K562 (cell line): Measurements from ENCODE around the gene WNT8A. TPM values are rescaled to one million over a fixed set of nuclear protein-coding genes. Genes with fewer than 3 reads are reported as not detected.
A peak's percentile ranks its signal among the peaks of the same experiment; 100 is the strongest.

Experiments used
- ATAC-seq: fragments of 200-7000 bp; cut with Tn5 transposase; 3 replicates; pipeline ENCODE4 v1.9.1; 2020; ENCODE audit warnings: moderate library complexity
- BruUV-seq: library from RNA; stranded (reverse); fragments of 400-500 nt; replicated peaks from 2 replicates; lab custom pipeline; 2021; lab: Mats Ljungman, UMichigan
- CTCF ChIA-PET: fragments of 300-600 bp; formaldehyde crosslinking; extraction: SDS; loops from one replicate; lab custom pipeline; 2021; ENCODE audit warnings: low intra/inter-chr PET ratio; lab: Yijun Ruan, JAX
- POLR2A ChIA-PET: fragments of 300-600, 350-650 bp; sonication (Branson Sonifier 250); formaldehyde crosslinking; extraction: SDS; loops from one replicate; lab custom pipeline; 2021; ENCODE audit warnings: antibody characterized with exemption, inconsistent platforms; lab: Yijun Ruan, JAX
- DNase-seq, 4 experiments: peaks; one replicate each; pipeline versions ENCODE4 v3.0.0 to v3.0.0-alpha.2; 2011 to 2018; ENCODE audit warnings: low spot score in 3 of 4, mixed read lengths in 3 of 4; ENCODE audit errors: extremely low read depth in 1 of 4
- FAIRE-seq: peaks from 2 replicates; lab custom pipeline; 2011; peaks lifted over from hg19 to GRCh38; lab: Jason Lieb, UNC
- H2AFZ ChIP-seq: 2 replicates; pipeline ENCODE4 v1.6.0; 2011; ENCODE audit warnings: low read depth, low read length, control low read depth, inconsistent platforms
- H3K27ac ChIP-seq: fragments of 200-600 bp; 3 replicates; pipeline ENCODE4 v1.8.0; 2011; ENCODE audit warnings: low read depth, mild to moderate bottlenecking, control low read depth, inconsistent platforms, low read length, moderate library complexity, mixed read lengths; ENCODE audit errors: extremely low read depth
- H3K27me3 ChIP-seq, 2 experiments: fragments of 300-600 bp in 1 of 2; 2 replicates in 1 of 2; 3 replicates in 1 of 2; pipeline versions ENCODE4 v1.6.0 to v1.8.0; 2011; ENCODE audit warnings: inconsistent platforms in 2 of 2, low read length in 2 of 2, mild to moderate bottlenecking in 1 of 2, mixed read lengths in 1 of 2, moderate library complexity in 1 of 2; ENCODE audit not compliant: control insufficient read depth in 2 of 2, insufficient read depth in 2 of 2
- H3K36me3 ChIP-seq: fragments of 300-600 bp; 3 replicates; pipeline ENCODE4 v1.8.0; 2011; ENCODE audit warnings: mild to moderate bottlenecking, low read length, inconsistent platforms; ENCODE audit not compliant: control insufficient read depth, insufficient read depth
- H3K4me1 ChIP-seq, 2 experiments: fragments of 200-600 bp in 1 of 2; replicated peaks in 1 of 2; 2 replicates in 1 of 2; 3 replicates in 1 of 2; pipeline versions ENCODE4 v1.5.1 to v1.8.0; 2011; ENCODE audit warnings: inconsistent platforms in 2 of 2, low read length in 2 of 2, mild to moderate bottlenecking in 1 of 2, mixed read lengths in 1 of 2, moderate library complexity in 1 of 2; ENCODE audit not compliant: control insufficient read depth in 2 of 2, insufficient read depth in 2 of 2
- H3K4me2 ChIP-seq: 2 replicates; pipeline ENCODE4 v1.6.1; 2011; ENCODE audit warnings: low read length, control low read depth, inconsistent platforms, mixed read lengths; ENCODE audit not compliant: insufficient read depth
- H3K4me3 ChIP-seq: fragments of 200-600 bp; sonication (generic), shearing (Covaris generic); 2 replicates; pipeline ENCODE4 v1.5.1; 2016; ENCODE audit warnings: control low read depth, inconsistent platforms
- H3K79me2 ChIP-seq: fragments of 200-600 bp; 3 replicates; pipeline ENCODE4 v1.8.0; 2011; ENCODE audit warnings: low read length, inconsistent platforms; ENCODE audit not compliant: control insufficient read depth, insufficient read depth
- H3K9ac ChIP-seq, 2 experiments: 2 replicates each; pipeline versions ENCODE4 v1.6.0 to v1.6.1; 2011; ENCODE audit warnings: low read depth in 2 of 2, low read length in 2 of 2, control low read depth in 1 of 2, inconsistent platforms in 1 of 2, mild to moderate bottlenecking in 1 of 2, mixed read lengths in 1 of 2; ENCODE audit not compliant: insufficient read depth in 1 of 2
- H3K9me1 ChIP-seq: one replicate; pipeline ENCODE4 v1.6.0; 2011; ENCODE audit warnings: inconsistent platforms, mild to moderate bottlenecking, low read length, moderate library complexity; ENCODE audit not compliant: control insufficient read depth, insufficient read depth
- H3K9me3 ChIP-seq: replicated peaks from 2 replicates; pipeline ENCODE4 v1.5.1; 2011; ENCODE audit warnings: low read depth, low read length, inconsistent platforms; ENCODE audit not compliant: control insufficient read depth, insufficient read depth
- H4K20me1 ChIP-seq: replicated peaks from 2 replicates; pipeline ENCODE4 v1.6.1; 2011; ENCODE audit warnings: low read length, inconsistent platforms, mixed read lengths; ENCODE audit not compliant: control insufficient read depth, insufficient read depth
- CTCF ChIP-seq, 3 experiments: IDR thresholded peaks in 2 of 3; conservative IDR thresholded peaks in 1 of 3; 2 replicates each; pipeline ENCODE4 v1.5.1; 2011 to 2012; ENCODE audit warnings: low read length in 3 of 3, mild to moderate bottlenecking in 3 of 3, control low read depth in 2 of 3, improper control_type of control experiment in 1 of 3, inconsistent platforms in 1 of 3, low read depth in 1 of 3, mixed read lengths in 1 of 3, moderate library complexity in 1 of 3; ENCODE audit not compliant: insufficient read depth in 2 of 3
- RBM17 ChIP-seq: fragments of 200-400 bp; formaldehyde crosslinking; IDR thresholded peaks from 2 replicates; pipeline ENCODE4 v1.6.1; 2017; ENCODE audit warnings: low read depth, mild to moderate bottlenecking, low read length, borderline replicate concordance
- SNAPC5 ChIP-seq: fragments of 250-450 bp; sonication (Bioruptor Pico); IDR thresholded peaks from 2 replicates; pipeline ENCODE4 v1.8.0; 2021; ENCODE audit warnings: moderate library complexity, mild to moderate bottlenecking, inconsistent platforms
- ZNF146 ChIP-seq: IDR thresholded peaks from one replicate; pipeline ENCODE4 v1.6.1; 2018; ENCODE audit warnings: missing compliant biosample characterization; ENCODE audit not compliant: unreplicated experiment
- ZNF282 ChIP-seq: sonication (generic); formaldehyde crosslinking; IDR thresholded peaks from 2 replicates; pipeline ENCODE4 v1.8.1; 2023; ENCODE audit warnings: missing genetic modification reagents
- ZNF584 ChIP-seq: fragments of 200-800 bp; sonication (Bioruptor generic); IDR thresholded peaks from 2 replicates; pipeline ENCODE4 v1.6.1; 2016; ENCODE audit warnings: low read depth, mild to moderate bottlenecking, missing genetic modification characterization, missing compliant biosample characterization
- WGBS: fragments of 100-300 bp; shearing (Covaris generic); methylation state at CpG from one replicate; pipeline ENCODE4 v1.1.6; 2016; ENCODE audit warnings: low coverage, mixed read lengths; ENCODE audit not compliant: insufficient coverage; ENCODE audit errors: missing lambda C conversion rate; 5-methylcytosine and 5-hydroxymethylcytosine counted together
- in situ Hi-C: fragments of 300-500 bp; cut with MboI; formaldehyde crosslinking; loops from 4 replicates; pipeline ENCODE4 v1.15.0; 2018; ENCODE audit warnings: inconsistent platforms, mixed read lengths
- intact Hi-C: fragments of 100-400 bp; cut with micrococcal nuclease; formaldehyde crosslinking; loops from 2 replicates; pipeline ENCODE4 v1.14.2; 2022
- polyA plus RNA-seq, 8 experiments: library from polyadenylated mRNA; depleted of rRNA in 4 of 8; stranded (reverse) in 5 of 8; unstranded in 3 of 8; fragments of >200 nt; fragmentation: Nextera tagmentation in 2 of 8; fragmentation: Illumina TruSeq in 1 of 8; extraction: Ambion mirVana in 2 of 8; extraction: Trizol in 1 of 8; gene quantifications; 2 replicates each; pipeline versions ENCODE4 v1.2.1 to v1.2.3, GENCODE V29; 2011 to 2014; ENCODE audit warnings: inconsistent platforms in 1 of 8, missing spikeins in 1 of 8
- total RNA-seq, 7 experiments: library from RNA; depleted of rRNA in 6 of 7; stranded (reverse); fragments of >200 nt in 6 of 7; fragmentation: Illumina TruSeq in 2 of 7; extraction: Trizol in 2 of 7; gene quantifications; 2 replicates each; pipeline versions ENCODE4 v1.2.1 to v1.2.3, GENCODE V29; 2011 to 2021; ENCODE audit warnings: low replicate concordance in 1 of 7

The WNT8A gene
- total and polyA plus RNA-seq, 9 of the 15 experiments (the other 6 are each of a cell fraction or from before 2014, with no cell fraction given), result not detected

GRCh38 chr5:138078006-138078643 is 5.7 kb upstream of the WNT8A start:
- Histone ChIP-seq H3K4me3 (no peak overlapping the region), H3K36me3 (no peaks in the 10 kb centered on the region), H3K9me3 (no peaks in the 10 kb centered on the region), H3K9me1 (no peaks in the 10 kb centered on the region), H4K20me1 (no peaks in the 10 kb centered on the region), H3K4me1 (no peaks in the 10 kb centered on the region; a peak in 1 of 5 replicates), H3K27me3 (no peaks in the 10 kb centered on the region; a peak in 1 of 5 replicates), H3K4me2 (no peak overlapping the region)
- in situ Hi-C loops, result no loop called here
- 0% methylated on average over 1 of the region's 1 CpG for WGBS
- intact Hi-C loops, result no loop called here
- CTCF ChIA-PET, result interaction anchor here (0.6 to 3.5 kb wide), 3 partner anchors 53 to 1689 kb away, joined by 4 to 32 read pairs (median 5); no protein-coding TSS in a partner anchor
- DNase-seq (no peak), ATAC-seq (no peak), FAIRE-seq (no peak)
- POLR2A ChIA-PET, result interaction anchor here (0.7 kb wide), 1 partner anchor 64 kb away, joined by 3 read pairs; no protein-coding TSS in a partner anchor
- BruUV-seq, result no TSS peak
- TF ChIP-seq ZNF146 (CRISPR knock-in tag) (no peak), ZNF282 (CRISPR knock-in tag) (no peak), ZNF584 (CRISPR knock-in tag) (no peak)
- TF ChIP-seq, all 486 proteins: peak for 0
- no peak overlapping the region for H3K9ac ChIP-seq
- no peak overlapping the region for H3K27ac ChIP-seq
- H2AFZ ChIP-seq, result no peak overlapping the region
- H3K79me2 ChIP-seq, result no peaks in the 10 kb centered on the region

GRCh38 chr5:138082033-138082432 is 1.8 kb upstream of the WNT8A start:
- WGBS, result 17% methylated on average over 4 of the region's 4 CpGs
- in situ Hi-C loops, result no loop called here
- no peaks in the 10 kb centered on the region for H3K9me3 ChIP-seq
- no peaks in the 10 kb centered on the region for H3K36me3 ChIP-seq
- no peak overlapping the region for H2AFZ ChIP-seq
- no peak overlapping the region for H3K4me2 ChIP-seq
- ChIA-PET CTCF (interaction anchor here (0.6 kb wide), 1 partner anchor 72 kb away, joined by 3 read pairs; no protein-coding TSS in a partner anchor), POLR2A (interaction anchor here (1.1 to 1.6 kb wide), 2 partner anchors 9 to 20 kb away, joined by 3 to 10 read pairs; no protein-coding TSS in a partner anchor)
- H3K27ac ChIP-seq, result no peak overlapping the region
- ATAC-seq (peak; percentile 46; the same call in 2 of the 3 replicates), DNase-seq (peak in 1 of 4 experiments; percentile 11), FAIRE-seq (no peak)
- TF ChIP-seq SNAPC5, result no peak
- TF ChIP-seq CTCF (IDR thresholded peaks at IDR 0.05 in 2 of 3, conservative IDR thresholded peaks at IDR 0.05 in 1 of 3; ENCODE audit: insufficient read depth in 2 of 3, low read depth in 1 of 3, low read length in 3 of 3), result 0 out of 6 replicates have a peak, but pooled peaks of 2 of the 3 experiments have one; percentile 11 to 12
- TF ChIP-seq RBM17, result no peak
- no peaks in the 10 kb centered on the region for H3K9me1 ChIP-seq
- no TSS peak for BruUV-seq
- H3K79me2 ChIP-seq, result no peaks in the 10 kb centered on the region
- no peak overlapping the region for H3K9ac ChIP-seq
- H3K4me1 ChIP-seq, result no peaks in the 10 kb centered on the region; a peak in 1 of 5 replicates
- peaks cover 10 to 12% of the 10 kb centered on the region in 2 experiments for H3K27me3 ChIP-seq
- H3K4me3 ChIP-seq, result no peak overlapping the region
- intact Hi-C loops, result no loop called here
- no peaks in the 10 kb centered on the region; the same call in 1 of the 2 replicates for H4K20me1 ChIP-seq
